H1 (cell line): ENCODE data around the gene FBXL15. TPM values are rescaled to one million over a fixed set of nuclear protein-coding genes. Genes with fewer than 3 reads are reported as not detected.

Source experiments
- CTCF ChIA-PET: fragments of 300-600 bp; sonication (Branson Sonifier 250); formaldehyde crosslinking; loops from one replicate; lab custom pipeline; 2021; ENCODE audit not compliant: partially characterized antibody; lab: Charles Lee
- POLR2A ChIA-PET: fragments of 300-600 bp; sonication (Branson Sonifier 250); formaldehyde crosslinking; loops from one replicate; lab custom pipeline; 2021; ENCODE audit warnings: inconsistent platforms; ENCODE audit not compliant: partially characterized antibody; lab: Charles Lee
- DNase-seq, 2 experiments: peaks; one replicate each; pipeline versions ENCODE4 v3.0.0 to v3.0.0-alpha.2; 2010 to 2022; ENCODE audit warnings: low spot score in 2 of 2, low read depth in 1 of 2, mixed read lengths in 1 of 2
- FAIRE-seq: peaks from 2 replicates; lab custom pipeline; 2011; peaks lifted over from hg19 to GRCh38; lab: Jason Lieb, UNC
- H2AFZ ChIP-seq: 2 replicates; pipeline ENCODE4 v1.8.1; 2012; ENCODE audit warnings: low read length, inconsistent platforms
- H2AK5ac ChIP-seq: 2 replicates; pipeline ENCODE4 v1.6.1; 2013; ENCODE audit warnings: low read depth, low read length
- H2BK120ac ChIP-seq: replicated peaks from 2 replicates; pipeline ENCODE3; 2013; ENCODE audit warnings: low read depth, low read length, inconsistent platforms
- H2BK12ac ChIP-seq: 2 replicates; pipeline ENCODE4 v1.6.1; 2013; ENCODE audit warnings: low read depth, low read length
- H2BK15ac ChIP-seq: 2 replicates; pipeline ENCODE4 v1.6.1; 2013; ENCODE audit warnings: low read length
- H2BK20ac ChIP-seq: 2 replicates; pipeline ENCODE4 v1.6.1; 2013; ENCODE audit warnings: low read length
- H2BK5ac ChIP-seq: 2 replicates; pipeline ENCODE4 v1.6.1; 2013; ENCODE audit warnings: low read depth, low read length
- H3K14ac ChIP-seq: 2 replicates; pipeline ENCODE4 v1.6.1; 2013; ENCODE audit warnings: inconsistent platforms; ENCODE audit not compliant: insufficient read length
- H3K18ac ChIP-seq: 2 replicates; pipeline ENCODE4 v1.6.1; 2013; ENCODE audit warnings: low read length; ENCODE audit errors: extremely low read depth
- H3K23ac ChIP-seq: 2 replicates; pipeline ENCODE4 v1.6.1; 2013; ENCODE audit warnings: inconsistent platforms; ENCODE audit not compliant: insufficient read length
- H3K23me2 ChIP-seq: 2 replicates; pipeline ENCODE4 v1.6.1; 2013; ENCODE audit warnings: low read depth, low read length
- H3K27ac ChIP-seq: 2 replicates; pipeline ENCODE4 v1.6.1; 2011; ENCODE audit warnings: low read depth, low read length, inconsistent platforms
- H3K27me3 ChIP-seq, 4 experiments: replicated peaks in 1 of 4; 1 replicate in 1 of 4; 2 replicates in 3 of 4; pipeline versions ENCODE4 v1.6.1 to v1.8.1; 2011 to 2013; ENCODE audit warnings: low read length in 3 of 4, mild to moderate bottlenecking in 3 of 4, inconsistent platforms in 2 of 4, mixed read lengths in 2 of 4, moderate library complexity in 1 of 4; ENCODE audit not compliant: control insufficient read depth in 3 of 4, insufficient read depth in 3 of 4; ENCODE audit errors: extremely low read depth in 1 of 4
- H3K36me3 ChIP-seq, 4 experiments: 2 replicates each; pipeline versions ENCODE4 v1.6.1 to v1.8.1; 2011 to 2013; ENCODE audit warnings: mild to moderate bottlenecking in 4 of 4, low read length in 3 of 4, moderate library complexity in 2 of 4, control low read depth in 1 of 4, inconsistent platforms in 1 of 4; ENCODE audit not compliant: insufficient read depth in 4 of 4, control insufficient read depth in 2 of 4
- H3K4ac ChIP-seq: replicated peaks from 2 replicates; pipeline ENCODE3; 2013; ENCODE audit warnings: low read length, low read depth, mixed read lengths, inconsistent platforms; ENCODE audit not compliant: insufficient read length
- H3K4me1 ChIP-seq, 4 experiments: replicated peaks in 1 of 4; 1 replicate in 1 of 4; 2 replicates in 3 of 4; pipeline versions ENCODE4 v1.6.1 to v1.8.1; 2011 to 2013; ENCODE audit warnings: low read length in 3 of 4, inconsistent platforms in 2 of 4, mixed read lengths in 1 of 4; ENCODE audit not compliant: insufficient read depth in 4 of 4, control insufficient read depth in 3 of 4
- H3K4me2 ChIP-seq, 2 experiments: 2 replicates each; pipeline versions ENCODE4 v1.6.1 to v1.8.1; 2011 to 2013; ENCODE audit warnings: low read depth in 2 of 2, low read length in 2 of 2, control low read depth in 1 of 2, inconsistent platforms in 1 of 2, mild to moderate bottlenecking in 1 of 2; ENCODE audit not compliant: insufficient read depth in 1 of 2
- H3K4me3 ChIP-seq, 4 experiments: fragments of 200-600, 300-600 bp in 1 of 4; sonication (generic), shearing (Covaris generic), sonication (Bioruptor Twin) in 1 of 4; 2 replicates each; pipeline versions ENCODE4 v1.5.1 to v1.8.1; 2011 to 2016; ENCODE audit warnings: low read length in 4 of 4, low read depth in 3 of 4, control low read depth in 2 of 4, inconsistent platforms in 2 of 4, mild to moderate bottlenecking in 2 of 4, mixed read lengths in 1 of 4, moderate library complexity in 1 of 4; ENCODE audit not compliant: insufficient read depth in 2 of 4; ENCODE audit errors: extremely low read depth in 1 of 4
- H3K56ac ChIP-seq: replicated peaks from 2 replicates; pipeline ENCODE3; 2013; ENCODE audit warnings: low read depth, mild to moderate bottlenecking, mixed read lengths, low read length, inconsistent platforms; ENCODE audit not compliant: insufficient read length
- H3K79me1 ChIP-seq: 2 replicates; pipeline ENCODE4 v1.6.1; 2013; ENCODE audit warnings: low read depth, low read length, control low read depth
- H3K79me2 ChIP-seq, 2 experiments: 2 replicates each; pipeline versions ENCODE4 v1.6.1 to v1.8.1; 2012 to 2013; ENCODE audit warnings: low read length in 2 of 2, mild to moderate bottlenecking in 2 of 2, inconsistent platforms in 1 of 2; ENCODE audit not compliant: insufficient read depth in 2 of 2, control insufficient read depth in 1 of 2
- H3K9ac ChIP-seq, 4 experiments: replicated peaks in 1 of 4; 1 replicate in 1 of 4; 2 replicates in 3 of 4; pipeline versions ENCODE4 v1.6.1 to v1.8.1; 2011 to 2013; ENCODE audit warnings: low read depth in 3 of 4, low read length in 3 of 4, control low read depth in 2 of 4, mild to moderate bottlenecking in 2 of 4, moderate library complexity in 2 of 4, inconsistent platforms in 1 of 4; ENCODE audit errors: extremely low read depth in 1 of 4
- H3K9me3 ChIP-seq, 2 experiments: 2 replicates each; pipeline versions ENCODE4 v1.6.1 to v1.8.1; 2012 to 2013; ENCODE audit warnings: mild to moderate bottlenecking in 2 of 2, moderate library complexity in 2 of 2, control low read depth in 1 of 2, inconsistent platforms in 1 of 2, low read depth in 1 of 2, low read length in 1 of 2, mixed read lengths in 1 of 2; ENCODE audit not compliant: insufficient read depth in 2 of 2
- H4K20me1 ChIP-seq, 2 experiments: replicated peaks in 1 of 2; 2 replicates each; pipeline versions ENCODE3 to v1.8.1; 2011 to 2013; ENCODE audit warnings: inconsistent platforms in 2 of 2, low read length in 2 of 2, mild to moderate bottlenecking in 1 of 2; ENCODE audit not compliant: insufficient read depth in 2 of 2, control insufficient read depth in 1 of 2
- H4K5ac ChIP-seq: 2 replicates; pipeline ENCODE4 v1.6.1; 2013; ENCODE audit warnings: low read length, low read depth, mixed read lengths, inconsistent platforms; ENCODE audit not compliant: insufficient read length
- H4K8ac ChIP-seq: 2 replicates; pipeline ENCODE4 v1.8.0; 2013; ENCODE audit warnings: mild to moderate bottlenecking, moderate library complexity, low read length, inconsistent platforms; ENCODE audit not compliant: insufficient read depth; ENCODE audit errors: extremely low read depth
- H4K91ac ChIP-seq: replicated peaks from 2 replicates; pipeline ENCODE3; 2013; ENCODE audit warnings: low read length, mixed read lengths, inconsistent platforms; ENCODE audit not compliant: insufficient read length
- BRCA1 ChIP-seq: IDR thresholded peaks from 2 replicates; pipeline ENCODE4 v1.6.1; 2012; ENCODE audit warnings: low read depth, low read length, improper control_type of control experiment
- CBX5 ChIP-seq: fragments of 300-800, 300-1000 bp; sonication (generic); IDR thresholded peaks from 2 replicates; pipeline ENCODE4 v1.7.1; 2016; ENCODE audit warnings: antibody characterized with exemption, low read length, low read depth
- POLR2AphosphoS5 ChIP-seq: IDR thresholded peaks from 2 replicates; pipeline ENCODE4 v1.6.1; 2011; ENCODE audit warnings: low read depth, low read length
- RAD21 ChIP-seq, 2 experiments: IDR thresholded peaks in 1 of 2; conservative IDR thresholded peaks in 1 of 2; 2 replicates each; pipeline ENCODE4 v1.6.1; 2011; ENCODE audit warnings: low read depth in 2 of 2, low read length in 2 of 2, improper control_type of control experiment in 1 of 2, inconsistent platforms in 1 of 2, mild to moderate bottlenecking in 1 of 2, moderate library complexity in 1 of 2
- SP2 ChIP-seq: IDR thresholded peaks from 2 replicates; pipeline ENCODE4 v1.6.1; 2012; ENCODE audit warnings: mild to moderate bottlenecking, low read length, inconsistent platforms
- SP4 ChIP-seq: IDR thresholded peaks from 2 replicates; pipeline ENCODE4 v1.6.1; 2012; ENCODE audit warnings: low read length, inconsistent platforms
- USF2 ChIP-seq: IDR thresholded peaks from 2 replicates; pipeline ENCODE4 v1.6.1; 2011; ENCODE audit warnings: low read length, improper control_type of control experiment
- YY1 ChIP-seq: IDR thresholded peaks from 2 replicates; pipeline ENCODE4 v1.6.1; 2011; ENCODE audit warnings: low read depth, mild to moderate bottlenecking, low read length
- WGBS, 2 experiments: shearing (Covaris generic) in 1 of 2; methylation state at CpG; one replicate each; pipeline versions ENCODE4 v1.1.6 to v1.1.7; 2013 to 2015; ENCODE audit warnings: low lambda C conversion rate in 2 of 2, mixed read lengths in 2 of 2, inconsistent platforms in 1 of 2, low coverage in 1 of 2, missing lambda C conversion rate in 1 of 2; ENCODE audit not compliant: insufficient replicate concordance in 2 of 2, insufficient coverage in 1 of 2, insufficient read length in 1 of 2; ENCODE audit errors: extremely low coverage in 1 of 2, missing lambda C conversion rate in 1 of 2; 5-methylcytosine and 5-hydroxymethylcytosine counted together
- polyA plus RNA-seq, 7 experiments: library from polyadenylated mRNA; depleted of rRNA in 3 of 7; stranded (reverse) in 5 of 7; unstranded in 2 of 7; fragments of >200 nt in 5 of 7; fragments of 200-250 nt in 2 of 7; gene quantifications; 1 replicate in 5 of 7; 2 replicates in 1 of 7; 4 replicates in 1 of 7; pipeline versions ENCODE4 v1.2.1 to v1.2.3, GENCODE V29; 2011 to 2013; ENCODE audit warnings: missing spikeins in 2 of 7, mixed read lengths in 2 of 7
- total RNA-seq: library from RNA; stranded (reverse); fragmentation: NEBNext Ultra II Directional; extraction: Animal tissue kit (Norgen Biotek cat#: 25700); gene quantifications from 2 replicates; pipeline ENCODE4 v1.2.1, GENCODE V29; 2021

The FBXL15 gene
- total and polyA plus RNA-seq, 2 of the 8 experiments (the other 6 are each of a cell fraction or from before 2014, with no cell fraction given): 11.3 to 22.6 TPM

DNA sequence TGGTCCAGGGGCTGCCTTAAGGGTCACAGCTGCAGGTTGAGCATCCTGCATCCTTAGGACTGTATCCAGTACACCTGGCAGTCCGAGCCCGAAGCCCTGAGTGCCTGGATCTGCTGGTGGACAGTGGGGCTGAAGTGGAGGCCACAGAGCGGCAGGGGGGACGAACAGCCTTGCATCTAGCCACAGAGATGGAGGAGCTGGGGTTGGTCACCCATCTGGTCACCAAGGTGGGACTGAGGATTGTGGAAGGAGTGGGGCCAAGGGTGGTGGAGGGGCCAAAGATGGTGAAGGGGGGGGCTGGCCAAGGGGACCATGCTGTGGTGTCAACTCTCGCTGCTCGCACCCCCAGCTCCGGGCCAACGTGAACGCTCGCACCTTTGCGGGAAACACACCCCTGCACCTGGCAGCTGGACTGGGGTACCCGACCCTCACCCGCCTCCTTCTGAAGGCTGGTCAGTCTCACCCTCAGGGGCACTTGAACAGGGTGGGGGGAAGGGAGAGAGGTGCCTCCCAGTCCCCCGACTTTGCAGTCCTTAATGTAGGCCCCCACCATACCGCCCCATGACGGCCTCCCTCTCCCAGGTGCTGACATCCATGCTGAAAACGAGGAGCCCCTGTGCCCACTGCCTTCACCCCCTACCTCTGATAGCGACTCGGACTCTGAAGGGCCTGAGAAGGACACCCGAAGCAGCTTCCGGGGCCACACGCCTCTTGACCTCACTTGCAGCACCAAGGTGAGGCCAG lies 19.9 kb upstream of the FBXL15 start:
- Histone ChIP-seq H3K9me3 (no peaks in the 10 kb centered on the region), H3K79me2 (no peaks in the 10 kb centered on the region), H3K27ac (no peak overlapping the region), H3K23me2 (peaks cover 3% of the 10 kb centered on the region; the same call in 1 of the 2 replicates), H2AFZ (no peak overlapping the region), H3K4ac (no peak overlapping the region), H2BK20ac (no peak overlapping the region), H3K4me3 (no peak overlapping the region), H3K4me2 (no peak overlapping the region), H3K27me3 (peaks cover 0 to 6% (median 3%) of the 10 kb centered on the region in 4 experiments; a peak in 4 of 7 replicates), H3K14ac (no peak overlapping the region), H3K79me1 (no peaks in the 10 kb centered on the region), H3K23ac (no peak overlapping the region), H4K5ac (no peak overlapping the region), H3K56ac (no peak overlapping the region), H2BK5ac (no peak overlapping the region), H3K9ac (no peak overlapping the region; a peak in 1 of 7 replicates), H2BK12ac (no peak overlapping the region), H3K36me3 (peaks cover 2 to 13% (median 8%) of the 10 kb centered on the region in 4 experiments; a peak in 6 of 8 replicates), H3K4me1 (peaks cover 0 to 18% (median 10%) of the 10 kb centered on the region in 4 experiments; a peak in 6 of 7 replicates), H4K8ac (no peak overlapping the region), H3K18ac (no peak overlapping the region), H2BK15ac (no peak overlapping the region), H2BK120ac (no peak overlapping the region), H2AK5ac (no peak overlapping the region), H4K20me1 (peaks cover 6 to 10% of the 10 kb centered on the region in 2 experiments), H4K91ac (no peak overlapping the region)
- no peak for FAIRE-seq
- CTCF ChIA-PET: interaction anchor here (0.7 to 16.4 kb wide), 21 partner anchors 10 to 231 kb away, joined by 3 to 357 read pairs (median 4); partner anchors contain the start of genes C10orf95, ELOVL3, FBXL15 and PSD
- no peak for DNase-seq
- WGBS, 2 experiments: 95% methylated on average over 12 of the region's 22 CpGs; no CpG with 5 or more reads in 1 of the 2 experiments
- POLR2A ChIA-PET: interaction anchor here (0.8 to 6.1 kb wide), 6 partner anchors 9 to 287 kb away, joined by 3 to 38 read pairs (median 4); partner anchors contain the start of genes CUEDC2 and FBXL15
- TF ChIP-seq SP4 (no peak), USF2 (no peak), SP2 (no peak), RAD21 (IDR thresholded peaks at IDR 0.05 in 1 of 2, conservative IDR thresholded peaks at IDR 0.05 in 1 of 2; ENCODE audit: low read depth in 2 of 2, low read length in 2 of 2) (no peak), YY1 (no peak), CBX5 (no peak), BRCA1 (no peak), POLR2AphosphoS5 (no peak)
